GM18909 (cell line): Measurements from ENCODE around the gene LMAN1L.

Experiments
- ATAC-seq: cut with Tn5 transposase; IDR thresholded peaks from one replicate; pipeline ENCODE4 v1.9.1; 2021; ENCODE audit warnings: mild to moderate bottlenecking; ENCODE audit not compliant: unreplicated experiment, poor library complexity

Gene LMAN1L

GRCh38 chr15:74792227-74793016, 20.2 kb upstream of the LMAN1L start:
- ATAC-seq, result no peak

GRCh38 chr15:74793135-74794028, 19.3 kb upstream of the LMAN1L start:
- ATAC-seq, result no peak

- ATAC-seq, result no peak
Measured at GRCh38 chr15:74794248-74794969, 18.2 kb upstream of the LMAN1L start.

GRCh38 chr15:74794970-74795349, 17.7 kb upstream of the LMAN1L start:
- no peak for ATAC-seq

GRCh38 chr15:74795966-74796625, 16.5 kb upstream of the LMAN1L start:
- ATAC-seq, result no peak

GRCh38 chr15:74798388-74799254, 14.0 kb upstream of the LMAN1L start:
- ATAC-seq, result no peak

GRCh38 chr15:74799255-74799855, 13.3 kb upstream of the LMAN1L start:
- ATAC-seq, result peak; percentile 7

- peak; percentile 68 for ATAC-seq
Measured at GRCh38 chr15:74799856-74800558, 12.6 kb upstream of the LMAN1L start.

GRCh38 chr15:74800559-74801094, 12.0 kb upstream of the LMAN1L start:
- no peak for ATAC-seq

GRCh38 chr15:74801311-74801997, 11.2 kb upstream of the LMAN1L start:
- ATAC-seq, result no peak

- ATAC-seq, result no peak
Measured at GRCh38 chr15:74802290-74802689, 10.3 kb upstream of the LMAN1L start.

GRCh38 chr15:74802862-74803447, 9.7 kb upstream of the LMAN1L start:
- no peak for ATAC-seq

GRCh38 chr15:74804935-74805334, 7.7 kb upstream of the LMAN1L start:
- ATAC-seq, result no peak

GRCh38 chr15:74807282-74807681, 5.4 kb upstream of the LMAN1L start:
- ATAC-seq, result no peak

- no peak for ATAC-seq
Measured at GRCh38 chr15:74808078-74808839, 4.4 kb upstream of the LMAN1L start.

- ATAC-seq, result no peak
Measured at GRCh38 chr15:74808840-74809229, 3.8 kb upstream of the LMAN1L start.
